A549 (cell line): ENCODE measurements around the gene PPP1R15A. TPM values are rescaled to one million over a fixed set of nuclear protein-coding genes. Genes with fewer than 3 reads are reported as not detected.
A peak's percentile ranks its signal among the peaks of the same experiment; 100 is the strongest.
"Not testable (repeated sequence)": the region's sequence is repeated elsewhere in the genome, so short reads cannot be mapped to it uniquely, and the experiment has no call there.

Experiments used
- ATAC-seq, 2 experiments: fragments of 200-7000 bp in 1 of 2; fragments of >200 bp in 1 of 2; cut with Nextera tagmentation in 1 of 2; cut with Tn5 transposase in 1 of 2; 3 replicates each; pipeline versions ENCODE4 v1.8.0 to v1.9.1; 2018 to 2020; ENCODE audit warnings: mild to moderate bottlenecking in 1 of 2, moderate library complexity in 1 of 2
- CTCF ChIA-PET: fragments of 300-600 bp; sonication (Branson Sonifier 250); formaldehyde crosslinking; extraction: SDS; loops from one replicate; lab custom pipeline; 2021; ENCODE audit warnings: antibody characterized with exemption, inconsistent platforms; lab: Yijun Ruan, JAX
- POLR2A ChIA-PET: fragments of 350-600 bp; formaldehyde crosslinking; extraction: SDS; loops from one replicate; lab custom pipeline; 2021; ENCODE audit warnings: antibody characterized with exemption, inconsistent platforms; lab: Yijun Ruan, JAX
- DNase-seq, 2 experiments: peaks; one replicate each; pipeline versions ENCODE4 v3.0.0 to v3.0.0-alpha.2; 2011 to 2016; ENCODE audit warnings: low read depth in 1 of 2, low spot score in 1 of 2
- FAIRE-seq: peaks from 2 replicates; lab custom pipeline; 2011; peaks lifted over from hg19 to GRCh38; lab: Jason Lieb, UNC
- H3K27ac ChIP-seq, 2 experiments: fragments of >200 bp; sonication (Bioruptor Twin); formaldehyde crosslinking; 3 replicates each; pipeline ENCODE4 v1.5.1; 2016 to 2017
- H3K4me1 ChIP-seq: fragments of >200 bp; sonication (Bioruptor Twin); formaldehyde crosslinking; 3 replicates; pipeline ENCODE4 v1.6.1; 2016
- H3K4me2 ChIP-seq: fragments of >200 bp; sonication (Bioruptor Twin); formaldehyde crosslinking; 3 replicates; pipeline ENCODE4 v1.6.1; 2016
- H3K4me3 ChIP-seq: fragments of >200 bp; sonication (Bioruptor Twin); formaldehyde crosslinking; 3 replicates; pipeline ENCODE4 v1.5.1; 2016
- H3K9me3 ChIP-seq: fragments of >200 bp; sonication (Bioruptor Twin); formaldehyde crosslinking; 3 replicates; pipeline ENCODE4 v1.6.1; 2016
- ATOH8 ChIP-seq: fragments of 250-450 bp; sonication (Bioruptor Pico); IDR thresholded peaks from 2 replicates; pipeline ENCODE4 v1.5.0; 2020; ENCODE audit warnings: low read depth, mild to moderate bottlenecking, moderate library complexity
- BCL3 ChIP-seq: fragments of >200 bp; sonication (Bioruptor Twin); formaldehyde crosslinking; IDR thresholded peaks from 3 replicates; pipeline ENCODE4 v1.6.1; 2016
- FOSL2 ChIP-seq, 2 experiments: fragments of 450-650 bp in 1 of 2; fragments of >200 bp in 1 of 2; sonication (Bioruptor Twin) in 1 of 2; formaldehyde crosslinking; IDR thresholded peaks; 2 replicates each; pipeline versions ENCODE4 v1.5.0 to v1.6.1; 2016 to 2020; ENCODE audit warnings: mild to moderate bottlenecking in 1 of 2, moderate library complexity in 1 of 2
- HES2 ChIP-seq: fragments of >200 bp; sonication (Bioruptor Twin); formaldehyde crosslinking; IDR thresholded peaks from 2 replicates; pipeline ENCODE4 v1.6.1; 2016
- HEYL ChIP-seq: fragments of 250-450 bp; sonication (Bioruptor Pico); IDR thresholded peaks from 2 replicates; pipeline ENCODE4 v1.8.0; 2021; ENCODE audit warnings: mild to moderate bottlenecking, moderate library complexity
- KDM1A ChIP-seq: fragments of 200-600 bp; sonication (generic); IDR thresholded peaks from 2 replicates; pipeline ENCODE4 v1.6.1; 2016; ENCODE audit warnings: low read depth, mild to moderate bottlenecking
- NFE2L2 ChIP-seq: fragments of 150-350 bp; conservative IDR thresholded peaks from 2 replicates; pipeline ENCODE4 v1.6.1; 2014; ENCODE audit warnings: low read length
- REST ChIP-seq: fragments of 200-600 bp; sonication (generic); IDR thresholded peaks from 2 replicates; pipeline ENCODE4 v1.6.1; 2016; ENCODE audit warnings: antibody characterized with exemption, mild to moderate bottlenecking, moderate library complexity
- WGBS: methylation state at CpG from one replicate; pipeline ENCODE4 v1.1.6; 2017; ENCODE audit errors: missing lambda C conversion rate; 5-methylcytosine and 5-hydroxymethylcytosine counted together
- polyA plus RNA-seq, 4 experiments: library from polyadenylated mRNA; depleted of rRNA in 3 of 4; stranded (reverse); fragments of >200 nt; fragmentation: RNase III in 1 of 4; extraction: RNeasy Plus Mini Kit Qiagen cat#74134 plus additional on column Dnase treatment in 1 of 4; gene quantifications; 2 replicates in 3 of 4; 3 replicates in 1 of 4; pipeline ENCODE4 v1.2.3, GENCODE V29; 2011 to 2017

PPP1R15A gene
- polyA plus RNA-seq, 2 of the 4 experiments (the other 2 are of a cell fraction): 29.7 to 74.2 TPM

- TF ChIP-seq BCL3: no peak
- TF ChIP-seq HES2: no peak
- no peak for TF ChIP-seq HEYL
- no peak for TF ChIP-seq NFE2L2
Observed at GRCh38 chr19:48868114-48868886, 3.9 kb upstream of the PPP1R15A start, which contains the start of gene PLEKHA4 (continued).

- ChIA-PET POLR2A (interaction anchor here (8.9 kb wide), 1 partner anchor 98 kb away, joined by 175 read pairs; the partner anchor contains the start of gene FTL), CTCF (interaction anchor here (0.6 to 13.7 kb wide), 7 partner anchors 8 to 139 kb away, joined by 3 to 121 read pairs (median 11); partner anchors contain the start of gene HSD17B14)
- FAIRE-seq (no peak), ATAC-seq (no peak), DNase-seq (no peak)
- H3K4me1 ChIP-seq: peaks cover 26% of the 10 kb centered on the region
- H3K4me3 ChIP-seq: no peak overlapping the region
- H3K27ac ChIP-seq: no peak overlapping the region
- H3K4me2 ChIP-seq: no peak overlapping the region
- H3K9me3 ChIP-seq: no peaks in the 10 kb centered on the region
- WGBS: 94% methylated on average over 9 of the region's 9 CpGs
- TF ChIP-seq REST (no peak), KDM1A (0 out of 2 replicates have a peak, but pooled peaks have one; percentile 51)
Observed at GRCh38 chr19:48870048-48870447, 2.2 kb upstream of the PPP1R15A start.

- CTCF ChIA-PET: interaction anchor here (0.7 to 13.7 kb wide), 11 partner anchors 10 to 202 kb away, joined by 3 to 121 read pairs (median 4); partner anchors contain the start of gene BAX
- not testable (repeated sequence) for FAIRE-seq; DNase-seq; ATAC-seq; H3K9me3 ChIP-seq; TF ChIP-seq FOSL2 (IDR thresholded peaks at IDR 0.05)
- 0 out of 2 replicates have a peak, but pooled peaks have one; percentile 38 for TF ChIP-seq ATOH8 (CRISPR knock-in tag)
- peak; percentile 69 for TF ChIP-seq FOSL2 (CRISPR knock-in tag; IDR thresholded peaks at IDR 0.05)
- 0 out of 2 replicates have a peak, but pooled peaks have one; percentile 51 for TF ChIP-seq HEYL
- peaks cover 38% of the 10 kb centered on the region for H3K4me1 ChIP-seq
- POLR2A ChIA-PET: interaction anchor here (0.6 to 8.9 kb wide), 41 partner anchors 9 to 292 kb away, joined by 3 to 175 read pairs (median 4); partner anchors contain the start of genes BAX, BCAT2, CA11 and DHDH
- WGBS: 21% methylated on average over 31 of the region's 31 CpGs
- peak overlapping the region; percentile 88 for H3K4me2 ChIP-seq
- H3K4me3 ChIP-seq: peak overlapping the region; percentile 92
- H3K27ac ChIP-seq: peak overlapping the region; percentile 83 to 95
Observed at GRCh38 chr19:48871471-48872181, 595 bp upstream of the PPP1R15A start.
